Measurements from ENCODE around the gene MAGEA10.

GRCh38 chrX:152103866-152104265 lies 34.5 kb downstream of the MAGEA10 start:
- TF ChIP-seq, protein P1, sequence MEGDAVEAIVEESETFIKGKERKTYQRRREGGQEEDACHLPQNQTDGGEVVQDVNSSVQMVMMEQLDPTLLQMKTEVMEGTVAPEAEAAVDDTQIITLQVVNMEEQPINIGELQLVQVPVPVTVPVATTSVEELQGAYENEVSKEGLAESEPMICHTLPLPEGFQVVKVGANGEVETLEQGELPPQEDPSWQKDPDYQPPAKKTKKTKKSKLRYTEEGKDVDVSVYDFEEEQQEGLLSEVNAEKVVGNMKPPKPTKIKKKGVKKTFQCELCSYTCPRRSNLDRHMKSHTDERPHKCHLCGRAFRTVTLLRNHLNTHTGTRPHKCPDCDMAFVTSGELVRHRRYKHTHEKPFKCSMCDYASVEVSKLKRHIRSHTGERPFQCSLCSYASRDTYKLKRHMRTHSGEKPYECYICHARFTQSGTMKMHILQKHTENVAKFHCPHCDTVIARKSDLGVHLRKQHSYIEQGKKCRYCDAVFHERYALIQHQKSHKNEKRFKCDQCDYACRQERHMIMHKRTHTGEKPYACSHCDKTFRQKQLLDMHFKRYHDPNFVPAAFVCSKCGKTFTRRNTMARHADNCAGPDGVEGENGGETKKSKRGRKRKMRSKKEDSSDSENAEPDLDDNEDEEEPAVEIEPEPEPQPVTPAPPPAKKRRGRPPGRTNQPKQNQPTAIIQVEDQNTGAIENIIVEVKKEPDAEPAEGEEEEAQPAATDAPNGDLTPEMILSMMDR (IDR thresholded peaks at IDR 0.05), result no peak
- TF ChIP-seq POLR2A (IDR thresholded peaks at IDR 0.05), result no peak

Data from ovary (tissue), 3 donors.